ENCODE results near the gene TTLL11. TPM values are rescaled to one million over a fixed set of nuclear protein-coding genes. Genes with fewer than 3 reads are reported as not detected.

The TTLL11 gene
- total RNA-seq, 1 donor, result 6.2 TPM

DNA sequence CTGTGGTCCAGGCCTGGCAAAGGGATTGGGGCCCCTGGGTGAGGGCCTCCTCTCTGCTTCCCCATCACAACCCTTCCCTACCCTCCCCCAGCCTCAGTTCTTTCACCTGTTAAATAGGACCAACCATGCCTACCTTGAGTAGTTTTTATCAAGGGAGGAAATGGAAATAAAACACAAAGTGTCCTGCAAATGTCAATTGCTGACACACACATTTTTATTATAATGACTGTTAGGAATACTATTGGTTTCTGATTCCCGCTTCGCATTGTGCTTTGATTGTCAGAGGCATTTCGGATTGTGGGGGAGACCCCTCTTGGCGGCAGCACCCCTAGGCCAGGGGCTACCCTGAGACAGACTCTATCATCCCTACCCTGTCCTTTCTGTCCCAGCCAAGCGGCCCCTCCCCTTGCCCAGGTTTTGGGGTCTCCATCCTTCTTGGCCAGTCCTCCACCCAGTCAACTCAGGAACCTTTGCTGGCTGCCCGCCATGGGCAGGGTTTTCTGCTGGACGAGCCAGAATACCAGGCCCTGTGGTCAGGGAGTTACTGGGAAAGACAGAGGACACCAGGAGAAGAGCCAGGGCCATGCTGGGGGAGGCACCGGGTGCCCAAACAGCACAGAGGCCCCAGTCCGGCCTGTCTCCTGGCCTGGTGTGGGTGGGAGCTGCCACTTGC lies 18.4 kb upstream of the TTLL11 start:
- H3K36me3 ChIP-seq (ENCODE audit: insufficient read depth, low read length), result no peaks in the 10 kb centered on the region
- no peak overlapping the region for H2AFZ ChIP-seq (ENCODE audit: low read length)
- no peaks in the 10 kb centered on the region for H3K27me3 ChIP-seq (ENCODE audit: insufficient read depth, low read length)
- peak; percentile 79 for DNase-seq (ENCODE audit: insufficient read length, low spot score, missing footprints)
- no peaks in the 10 kb centered on the region for H3K4me1 ChIP-seq (ENCODE audit: insufficient read depth, low read length)
- TF ChIP-seq, protein P1, sequence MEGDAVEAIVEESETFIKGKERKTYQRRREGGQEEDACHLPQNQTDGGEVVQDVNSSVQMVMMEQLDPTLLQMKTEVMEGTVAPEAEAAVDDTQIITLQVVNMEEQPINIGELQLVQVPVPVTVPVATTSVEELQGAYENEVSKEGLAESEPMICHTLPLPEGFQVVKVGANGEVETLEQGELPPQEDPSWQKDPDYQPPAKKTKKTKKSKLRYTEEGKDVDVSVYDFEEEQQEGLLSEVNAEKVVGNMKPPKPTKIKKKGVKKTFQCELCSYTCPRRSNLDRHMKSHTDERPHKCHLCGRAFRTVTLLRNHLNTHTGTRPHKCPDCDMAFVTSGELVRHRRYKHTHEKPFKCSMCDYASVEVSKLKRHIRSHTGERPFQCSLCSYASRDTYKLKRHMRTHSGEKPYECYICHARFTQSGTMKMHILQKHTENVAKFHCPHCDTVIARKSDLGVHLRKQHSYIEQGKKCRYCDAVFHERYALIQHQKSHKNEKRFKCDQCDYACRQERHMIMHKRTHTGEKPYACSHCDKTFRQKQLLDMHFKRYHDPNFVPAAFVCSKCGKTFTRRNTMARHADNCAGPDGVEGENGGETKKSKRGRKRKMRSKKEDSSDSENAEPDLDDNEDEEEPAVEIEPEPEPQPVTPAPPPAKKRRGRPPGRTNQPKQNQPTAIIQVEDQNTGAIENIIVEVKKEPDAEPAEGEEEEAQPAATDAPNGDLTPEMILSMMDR (IDR thresholded peaks at IDR 0.05; ENCODE audit: extremely low read depth, low read depth, low read length), result no peak
- no peaks in the 10 kb centered on the region for H4K20me1 ChIP-seq (ENCODE audit: insufficient read depth, low read length)
- H3K4me2 ChIP-seq (ENCODE audit: insufficient read depth, low read length), result no peak overlapping the region
- H3K79me2 ChIP-seq (ENCODE audit: insufficient read depth, low read length), result no peaks in the 10 kb centered on the region
- no peaks in the 10 kb centered on the region for H3K9me3 ChIP-seq (ENCODE audit: low read depth, low read length)
- no peak overlapping the region for H3K27ac ChIP-seq (ENCODE audit: low read depth, low read length)
- no peak overlapping the region for H3K4me3 ChIP-seq (ENCODE audit: insufficient read depth, low read length)

DNA sequence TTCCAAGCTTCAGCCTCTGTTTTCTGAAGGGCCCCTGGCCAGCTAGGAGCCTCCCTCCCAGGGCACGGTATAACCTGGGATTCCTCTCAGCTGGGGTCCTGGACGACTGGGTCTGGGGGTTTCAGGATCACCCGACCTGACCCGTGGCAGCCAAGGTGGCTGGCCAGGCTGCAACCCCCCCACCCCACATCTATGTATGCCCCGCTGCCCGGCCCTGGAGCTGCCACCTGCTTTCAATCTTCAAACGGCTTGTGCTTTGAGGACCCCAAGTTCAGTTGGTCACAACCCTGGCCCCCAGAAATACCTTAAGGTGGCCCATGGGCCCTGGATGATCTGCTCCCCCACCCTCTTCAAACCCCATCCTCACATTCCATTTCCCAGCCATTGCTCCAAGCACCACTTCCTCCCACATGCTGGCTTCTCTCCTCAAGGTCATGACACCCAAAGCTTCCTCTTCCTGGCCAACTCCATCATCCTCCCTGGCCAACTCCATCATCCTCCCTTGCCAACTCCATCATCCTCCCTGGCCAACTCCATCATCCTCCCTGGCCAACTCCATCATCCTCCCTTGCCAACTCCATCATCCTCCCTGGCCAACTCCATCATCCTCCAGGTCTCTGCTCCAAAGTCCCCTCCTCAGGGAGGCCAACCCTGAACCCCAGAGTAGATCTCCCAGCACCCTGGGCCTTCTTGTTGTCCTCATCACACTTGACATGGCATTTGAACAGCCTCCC lies 17.2 kb upstream of the TTLL11 start:
- Histone ChIP-seq H3K4me1 (ENCODE audit: insufficient read depth, low read length) (no peaks in the 10 kb centered on the region), H3K27me3 (ENCODE audit: insufficient read depth, low read length) (no peaks in the 10 kb centered on the region)

DNA sequence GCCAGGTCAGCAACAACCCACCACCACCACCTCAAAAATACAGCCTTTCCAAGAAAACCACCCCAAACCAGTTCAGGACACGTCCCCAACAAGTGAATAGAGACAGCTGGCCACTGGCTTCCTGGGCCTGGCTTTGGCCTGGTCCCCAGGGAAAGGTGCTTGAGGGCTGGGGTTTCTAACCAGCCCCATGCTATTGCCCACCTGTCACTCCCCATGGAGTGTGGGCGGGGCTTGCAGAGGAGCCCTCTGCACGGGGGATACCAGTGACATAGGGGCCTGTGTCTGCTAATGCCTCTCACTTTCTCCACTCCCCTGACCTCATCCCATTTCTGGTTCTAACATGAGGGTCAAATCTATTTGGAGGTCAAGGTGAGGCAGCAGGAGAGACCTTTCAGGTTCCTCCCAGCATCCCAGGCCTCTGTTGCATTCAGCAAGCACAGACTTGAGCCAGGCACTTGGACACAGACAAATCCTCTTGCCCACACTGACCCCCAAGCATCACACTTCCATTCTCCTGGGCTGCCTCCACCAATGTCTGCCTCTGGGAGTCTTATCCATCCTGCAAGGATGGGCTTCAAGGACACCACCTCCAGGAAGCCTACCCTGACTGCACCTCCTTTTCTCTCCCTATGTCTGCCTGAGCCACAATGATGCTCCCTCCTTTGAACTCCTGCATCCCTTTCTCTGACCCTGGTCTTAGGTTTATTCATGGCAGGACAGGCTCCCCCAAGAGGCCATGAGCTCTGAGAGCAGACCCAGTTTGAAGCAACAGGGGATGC lies 16.1 kb upstream of the TTLL11 start:
- H3K79me2 ChIP-seq (ENCODE audit: insufficient read depth, low read length), result no peaks in the 10 kb centered on the region
- no peaks in the 10 kb centered on the region for H4K20me1 ChIP-seq (ENCODE audit: insufficient read depth, low read length)
- DNase-seq (ENCODE audit: insufficient read length, low spot score, missing footprints), result peak; percentile 21

More for the DNA sequence above, 17.2 kb upstream of the TTLL11 start:
- H3K9me3 ChIP-seq (ENCODE audit: low read depth, low read length), result no peaks in the 10 kb centered on the region
- H4K20me1 ChIP-seq (ENCODE audit: insufficient read depth, low read length), result no peaks in the 10 kb centered on the region
- peak; percentile 52 for DNase-seq (ENCODE audit: insufficient read length, low spot score, missing footprints)
- H3K36me3 ChIP-seq (ENCODE audit: insufficient read depth, low read length), result no peaks in the 10 kb centered on the region
- no peak overlapping the region for H3K27ac ChIP-seq (ENCODE audit: low read depth, low read length)
- H3K79me2 ChIP-seq (ENCODE audit: insufficient read depth, low read length), result no peaks in the 10 kb centered on the region
- no peak overlapping the region for H2AFZ ChIP-seq (ENCODE audit: low read length)
- H3K4me3 ChIP-seq (ENCODE audit: insufficient read depth, low read length), result no peak overlapping the region
- no peak overlapping the region for H3K4me2 ChIP-seq (ENCODE audit: insufficient read depth, low read length)
- TF ChIP-seq, protein P1 (IDR thresholded peaks at IDR 0.05; ENCODE audit: extremely low read depth, low read depth, low read length), result no peak

More for the DNA sequence above, 16.1 kb upstream of the TTLL11 start:
- H3K27ac ChIP-seq (ENCODE audit: low read depth, low read length), result no peak overlapping the region
- H3K4me3 ChIP-seq (ENCODE audit: insufficient read depth, low read length), result no peak overlapping the region
- no peaks in the 10 kb centered on the region for H3K36me3 ChIP-seq (ENCODE audit: insufficient read depth, low read length)
- H3K4me2 ChIP-seq (ENCODE audit: insufficient read depth, low read length), result no peak overlapping the region
- TF ChIP-seq, protein P1 (IDR thresholded peaks at IDR 0.05; ENCODE audit: extremely low read depth, low read depth, low read length), result no peak
- H2AFZ ChIP-seq (ENCODE audit: low read length), result no peak overlapping the region
- H3K4me1 ChIP-seq (ENCODE audit: insufficient read depth, low read length), result no peaks in the 10 kb centered on the region
- H3K27me3 ChIP-seq (ENCODE audit: insufficient read depth, low read length), result no peaks in the 10 kb centered on the region
- peaks cover under 1% of the 10 kb centered on the region for H3K9me3 ChIP-seq (ENCODE audit: low read depth, low read length)
